K562 (cell line): Measurements from ENCODE around the gene ACOD1. TPM values are rescaled to one million over a fixed set of nuclear protein-coding genes. Genes with fewer than 3 reads are reported as not detected.

Experiments
- ATAC-seq: fragments of 200-7000 bp; cut with Tn5 transposase; 3 replicates; pipeline ENCODE4 v1.9.1; 2020; ENCODE audit warnings: moderate library complexity
- BruUV-seq: library from RNA; stranded (reverse); fragments of 400-500 nt; replicated peaks from 2 replicates; lab custom pipeline; 2021; lab: Mats Ljungman, UMichigan
- CTCF ChIA-PET: fragments of 300-600 bp; formaldehyde crosslinking; extraction: SDS; loops from one replicate; lab custom pipeline; 2021; ENCODE audit warnings: low intra/inter-chr PET ratio; lab: Yijun Ruan, JAX
- POLR2A ChIA-PET: fragments of 300-600, 350-650 bp; sonication (Branson Sonifier 250); formaldehyde crosslinking; extraction: SDS; loops from one replicate; lab custom pipeline; 2021; ENCODE audit warnings: antibody characterized with exemption, inconsistent platforms; lab: Yijun Ruan, JAX
- DNase-seq, 4 experiments: peaks; one replicate each; pipeline versions ENCODE4 v3.0.0 to v3.0.0-alpha.2; 2011 to 2018; ENCODE audit warnings: low spot score in 3 of 4, mixed read lengths in 3 of 4; ENCODE audit errors: extremely low read depth in 1 of 4
- FAIRE-seq: peaks from 2 replicates; lab custom pipeline; 2011; peaks lifted over from hg19 to GRCh38; lab: Jason Lieb, UNC
- H2AFZ ChIP-seq: 2 replicates; pipeline ENCODE4 v1.6.0; 2011; ENCODE audit warnings: low read depth, low read length, control low read depth, inconsistent platforms
- H3K27ac ChIP-seq: fragments of 200-600 bp; 3 replicates; pipeline ENCODE4 v1.8.0; 2011; ENCODE audit warnings: low read depth, mild to moderate bottlenecking, control low read depth, inconsistent platforms, low read length, moderate library complexity, mixed read lengths; ENCODE audit errors: extremely low read depth
- H3K27me3 ChIP-seq, 2 experiments: fragments of 300-600 bp in 1 of 2; 2 replicates in 1 of 2; 3 replicates in 1 of 2; pipeline versions ENCODE4 v1.6.0 to v1.8.0; 2011; ENCODE audit warnings: inconsistent platforms in 2 of 2, low read length in 2 of 2, mild to moderate bottlenecking in 1 of 2, mixed read lengths in 1 of 2, moderate library complexity in 1 of 2; ENCODE audit not compliant: control insufficient read depth in 2 of 2, insufficient read depth in 2 of 2
- H3K36me3 ChIP-seq: fragments of 300-600 bp; 3 replicates; pipeline ENCODE4 v1.8.0; 2011; ENCODE audit warnings: mild to moderate bottlenecking, low read length, inconsistent platforms; ENCODE audit not compliant: control insufficient read depth, insufficient read depth
- H3K4me1 ChIP-seq, 2 experiments: fragments of 200-600 bp in 1 of 2; replicated peaks in 1 of 2; 2 replicates in 1 of 2; 3 replicates in 1 of 2; pipeline versions ENCODE4 v1.5.1 to v1.8.0; 2011; ENCODE audit warnings: inconsistent platforms in 2 of 2, low read length in 2 of 2, mild to moderate bottlenecking in 1 of 2, mixed read lengths in 1 of 2, moderate library complexity in 1 of 2; ENCODE audit not compliant: control insufficient read depth in 2 of 2, insufficient read depth in 2 of 2
- H3K4me2 ChIP-seq: 2 replicates; pipeline ENCODE4 v1.6.1; 2011; ENCODE audit warnings: low read length, control low read depth, inconsistent platforms, mixed read lengths; ENCODE audit not compliant: insufficient read depth
- H3K4me3 ChIP-seq: fragments of 200-600 bp; sonication (generic), shearing (Covaris generic); 2 replicates; pipeline ENCODE4 v1.5.1; 2016; ENCODE audit warnings: control low read depth, inconsistent platforms
- H3K79me2 ChIP-seq: fragments of 200-600 bp; 3 replicates; pipeline ENCODE4 v1.8.0; 2011; ENCODE audit warnings: low read length, inconsistent platforms; ENCODE audit not compliant: control insufficient read depth, insufficient read depth
- H3K9ac ChIP-seq, 2 experiments: 2 replicates each; pipeline versions ENCODE4 v1.6.0 to v1.6.1; 2011; ENCODE audit warnings: low read depth in 2 of 2, low read length in 2 of 2, control low read depth in 1 of 2, inconsistent platforms in 1 of 2, mild to moderate bottlenecking in 1 of 2, mixed read lengths in 1 of 2; ENCODE audit not compliant: insufficient read depth in 1 of 2
- H3K9me1 ChIP-seq: one replicate; pipeline ENCODE4 v1.6.0; 2011; ENCODE audit warnings: inconsistent platforms, mild to moderate bottlenecking, low read length, moderate library complexity; ENCODE audit not compliant: control insufficient read depth, insufficient read depth
- H3K9me3 ChIP-seq: replicated peaks from 2 replicates; pipeline ENCODE4 v1.5.1; 2011; ENCODE audit warnings: low read depth, low read length, inconsistent platforms; ENCODE audit not compliant: control insufficient read depth, insufficient read depth
- H4K20me1 ChIP-seq: replicated peaks from 2 replicates; pipeline ENCODE4 v1.6.1; 2011; ENCODE audit warnings: low read length, inconsistent platforms, mixed read lengths; ENCODE audit not compliant: control insufficient read depth, insufficient read depth
- CBX2 ChIP-seq: fragments of 200-600 bp; sonication (generic); IDR thresholded peaks from one replicate; pipeline ENCODE4 v1.6.1; 2012; ENCODE audit warnings: mild to moderate bottlenecking, low read length, inconsistent platforms; ENCODE audit not compliant: insufficient read depth, poor library complexity, severe bottlenecking
- DPF2 ChIP-seq: fragments of 450-650 bp; IDR thresholded peaks from 2 replicates; pipeline ENCODE4 v1.6.1; 2016
- HMGN3 ChIP-seq: IDR thresholded peaks from 2 replicates; pipeline ENCODE4 v1.6.1; 2011; ENCODE audit warnings: borderline replicate concordance, low read depth, mild to moderate bottlenecking, mixed read lengths, low read length; ENCODE audit not compliant: insufficient read length; ENCODE audit errors: extremely low read depth
- MEF2A ChIP-seq: IDR thresholded peaks from 2 replicates; pipeline ENCODE4 v1.6.1; 2011; ENCODE audit warnings: low read depth, mild to moderate bottlenecking, low read length, moderate library complexity; ENCODE audit not compliant: control insufficient read depth
- MYBL2 ChIP-seq, 2 experiments: fragments of 450-650 bp in 1 of 2; sonication (generic) in 1 of 2; formaldehyde crosslinking in 1 of 2; IDR thresholded peaks; 2 replicates each; pipeline versions ENCODE4 v1.6.1 to v1.8.1; 2017 to 2022; ENCODE audit warnings: borderline replicate concordance in 1 of 2, inconsistent platforms in 1 of 2, low read depth in 1 of 2, mild to moderate bottlenecking in 1 of 2, missing genetic modification reagents in 1 of 2, moderate library complexity in 1 of 2
- NFATC3 ChIP-seq: fragments of 450-650 bp; IDR thresholded peaks from 2 replicates; pipeline ENCODE4 v1.6.1; 2017; ENCODE audit warnings: mild to moderate bottlenecking
- PURB ChIP-seq: sonication (generic); formaldehyde crosslinking; IDR thresholded peaks from 2 replicates; pipeline ENCODE4 v1.9.0; 2021; ENCODE audit warnings: low read depth, mild to moderate bottlenecking, missing genetic modification reagents
- SNIP1 ChIP-seq: fragments of 450-650 bp; IDR thresholded peaks from 2 replicates; pipeline ENCODE4 v1.7.1; 2017; ENCODE audit warnings: low read depth, mild to moderate bottlenecking
- TEAD2 ChIP-seq: fragments of 450-650 bp; IDR thresholded peaks from 2 replicates; pipeline ENCODE4 v1.6.1; 2016; ENCODE audit warnings: missing genetic modification characterization, control low read depth, missing compliant biosample characterization
- YY1 ChIP-seq, 3 experiments: IDR thresholded peaks; 2 replicates each; pipeline ENCODE4 v1.6.1; 2011; ENCODE audit warnings: low read length in 2 of 3, mild to moderate bottlenecking in 2 of 3, moderate library complexity in 2 of 3, borderline replicate concordance in 1 of 3, control low read depth in 1 of 3, low read depth in 1 of 3; ENCODE audit not compliant: insufficient read depth in 3 of 3, insufficient replicate concordance in 2 of 3, control insufficient read depth in 1 of 3, insufficient read length in 1 of 3; ENCODE audit errors: extremely low read depth in 1 of 3
- ZC3H11A ChIP-seq: IDR thresholded peaks from 2 replicates; pipeline ENCODE4 v1.6.1; 2012; ENCODE audit warnings: low read depth, low read length, improper control_type of control experiment
- ZNF232 ChIP-seq: sonication (generic); formaldehyde crosslinking; IDR thresholded peaks from 2 replicates; pipeline ENCODE4 v1.8.0; 2022; ENCODE audit warnings: mild to moderate bottlenecking, missing genetic modification reagents
- ZNF583 ChIP-seq: fragments of 250-450 bp; sonication (Bioruptor Pico); IDR thresholded peaks from 2 replicates; pipeline ENCODE4 v1.4.0; 2020
- WGBS: fragments of 100-300 bp; shearing (Covaris generic); methylation state at CpG from one replicate; pipeline ENCODE4 v1.1.6; 2016; ENCODE audit warnings: low coverage, mixed read lengths; ENCODE audit not compliant: insufficient coverage; ENCODE audit errors: missing lambda C conversion rate; 5-methylcytosine and 5-hydroxymethylcytosine counted together
- in situ Hi-C: fragments of 300-500 bp; cut with MboI; formaldehyde crosslinking; loops from 4 replicates; pipeline ENCODE4 v1.15.0; 2018; ENCODE audit warnings: inconsistent platforms, mixed read lengths
- intact Hi-C: fragments of 100-400 bp; cut with micrococcal nuclease; formaldehyde crosslinking; loops from 2 replicates; pipeline ENCODE4 v1.14.2; 2022
- polyA plus RNA-seq, 8 experiments: library from polyadenylated mRNA; depleted of rRNA in 4 of 8; stranded (reverse) in 5 of 8; unstranded in 3 of 8; fragments of >200 nt; fragmentation: Nextera tagmentation in 2 of 8; fragmentation: Illumina TruSeq in 1 of 8; extraction: Ambion mirVana in 2 of 8; extraction: Trizol in 1 of 8; gene quantifications; 2 replicates each; pipeline versions ENCODE4 v1.2.1 to v1.2.3, GENCODE V29; 2011 to 2014; ENCODE audit warnings: inconsistent platforms in 1 of 8, missing spikeins in 1 of 8
- total RNA-seq, 7 experiments: library from RNA; depleted of rRNA in 6 of 7; stranded (reverse); fragments of >200 nt in 6 of 7; fragmentation: Illumina TruSeq in 2 of 7; extraction: Trizol in 2 of 7; gene quantifications; 2 replicates each; pipeline versions ENCODE4 v1.2.1 to v1.2.3, GENCODE V29; 2011 to 2021; ENCODE audit warnings: low replicate concordance in 1 of 7
- TF ChIP-seq, protein P1 (sequence below): sonication (generic); formaldehyde crosslinking; IDR thresholded peaks from 2 replicates; pipeline ENCODE4 v1.8.0; 2022; ENCODE audit warnings: mild to moderate bottlenecking, low read depth, missing genetic modification reagents

The ACOD1 gene
- total and polyA plus RNA-seq, 9 of the 15 experiments (the other 6 are each of a cell fraction or from before 2014, with no cell fraction given): not detected

DNA sequence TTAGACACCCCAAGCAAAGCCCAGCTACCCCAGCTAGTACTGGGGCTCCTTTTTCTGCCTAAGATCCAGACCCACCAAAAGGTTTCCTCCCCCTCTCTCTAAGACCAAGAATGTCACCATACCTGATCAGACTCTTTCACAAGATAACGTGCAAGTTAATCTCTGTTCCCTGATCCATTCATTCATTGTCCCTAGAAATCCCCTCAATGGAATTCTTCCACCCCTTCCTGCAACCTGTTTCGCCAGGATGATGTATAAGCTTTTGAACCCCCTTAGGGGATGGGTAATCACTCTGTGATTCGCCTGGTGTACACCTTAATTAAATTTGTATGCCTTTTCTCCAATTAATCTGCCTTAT, 26.3 kb downstream of the ACOD1 start (continued):
- no peak for TF ChIP-seq MEF2A
- no peak for TF ChIP-seq ZNF232
- TF ChIP-seq PURB (CRISPR knock-in tag): no peak
- TF ChIP-seq, protein P1, sequence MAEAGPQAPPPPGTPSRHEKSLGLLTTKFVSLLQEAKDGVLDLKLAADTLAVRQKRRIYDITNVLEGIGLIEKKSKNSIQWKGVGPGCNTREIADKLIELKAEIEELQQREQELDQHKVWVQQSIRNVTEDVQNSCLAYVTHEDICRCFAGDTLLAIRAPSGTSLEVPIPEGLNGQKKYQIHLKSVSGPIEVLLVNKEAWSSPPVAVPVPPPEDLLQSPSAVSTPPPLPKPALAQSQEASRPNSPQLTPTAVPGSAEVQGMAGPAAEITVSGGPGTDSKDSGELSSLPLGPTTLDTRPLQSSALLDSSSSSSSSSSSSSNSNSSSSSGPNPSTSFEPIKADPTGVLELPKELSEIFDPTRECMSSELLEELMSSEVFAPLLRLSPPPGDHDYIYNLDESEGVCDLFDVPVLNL (CRISPR knock-in tag): no peak

DNA sequence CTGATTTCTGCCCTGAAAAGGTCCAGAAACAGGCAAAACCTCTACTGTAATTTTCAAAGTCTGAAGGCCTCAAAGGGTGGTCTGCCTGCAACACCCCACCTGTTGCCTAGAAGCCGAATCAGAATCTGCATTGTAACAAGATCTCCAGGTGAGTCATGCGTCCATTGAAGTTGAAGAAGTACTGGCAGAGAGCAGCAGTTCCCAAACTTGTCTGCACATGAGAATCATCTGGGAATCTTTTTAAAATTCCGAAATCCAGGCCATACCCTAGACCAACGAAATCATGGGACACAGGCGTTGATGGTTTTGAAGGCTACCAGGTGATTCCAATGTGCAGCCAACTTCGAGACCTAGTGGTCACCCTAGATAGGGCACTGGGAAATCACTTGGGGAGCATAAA, 27.6 kb downstream of the ACOD1 start:
- Histone ChIP-seq H3K9me1 (no peaks in the 10 kb centered on the region), H4K20me1 (no peaks in the 10 kb centered on the region), H3K4me3 (no peak overlapping the region), H3K4me2 (no peak overlapping the region), H2AFZ (no peak overlapping the region), H3K9ac (no peak overlapping the region), H3K27me3 (peaks cover 0 to 23% of the 10 kb centered on the region in 2 experiments; a peak in 2 of 5 replicates), H3K4me1 (peaks cover 0 to 4% of the 10 kb centered on the region in 2 experiments; a peak in 2 of 5 replicates), H3K27ac (no peak overlapping the region), H3K9me3 (no peaks in the 10 kb centered on the region), H3K79me2 (no peaks in the 10 kb centered on the region), H3K36me3 (no peaks in the 10 kb centered on the region)
- TF ChIP-seq MYBL2 (IDR thresholded peaks at IDR 0.05; ENCODE audit: low read depth) (no peak), MYBL2 (CRISPR knock-in tag; IDR thresholded peaks at IDR 0.05; ENCODE audit: borderline replicate concordance) (no peak), ZC3H11A (no peak), CBX2 (no peak), NFATC3 (no peak), TEAD2 (tag) (no peak), DPF2 (no peak), HMGN3 (no peak), ZNF583 (CRISPR knock-in tag) (no peak), YY1 (IDR thresholded peaks at IDR 0.05; ENCODE audit: borderline replicate concordance in 1 of 3, control insufficient read depth in 1 of 3, extremely low read depth in 1 of 3, insufficient read depth in 3 of 3, insufficient read length in 1 of 3, insufficient replicate concordance in 2 of 3, low read depth in 1 of 3, low read length in 2 of 3) (no peak), SNIP1 (no peak)
- FAIRE-seq (no peak), ATAC-seq (no peak), DNase-seq (no peak)
- intact Hi-C loops (no loop called here), in situ Hi-C loops (no loop called here)
- no TSS peak for BruUV-seq
- WGBS: 6% methylated on average over 6 of the region's 6 CpGs
- CTCF ChIA-PET: no interaction called here
- POLR2A ChIA-PET: no interaction called here
